ENCODE measurements around the gene CUEDC2. TPM values are rescaled to one million over a fixed set of nuclear protein-coding genes. Genes with fewer than 3 reads are reported as not detected.

CUEDC2 gene
- polyA plus RNA-seq, 1 donor from 2014 or later: 169 TPM

DNA sequence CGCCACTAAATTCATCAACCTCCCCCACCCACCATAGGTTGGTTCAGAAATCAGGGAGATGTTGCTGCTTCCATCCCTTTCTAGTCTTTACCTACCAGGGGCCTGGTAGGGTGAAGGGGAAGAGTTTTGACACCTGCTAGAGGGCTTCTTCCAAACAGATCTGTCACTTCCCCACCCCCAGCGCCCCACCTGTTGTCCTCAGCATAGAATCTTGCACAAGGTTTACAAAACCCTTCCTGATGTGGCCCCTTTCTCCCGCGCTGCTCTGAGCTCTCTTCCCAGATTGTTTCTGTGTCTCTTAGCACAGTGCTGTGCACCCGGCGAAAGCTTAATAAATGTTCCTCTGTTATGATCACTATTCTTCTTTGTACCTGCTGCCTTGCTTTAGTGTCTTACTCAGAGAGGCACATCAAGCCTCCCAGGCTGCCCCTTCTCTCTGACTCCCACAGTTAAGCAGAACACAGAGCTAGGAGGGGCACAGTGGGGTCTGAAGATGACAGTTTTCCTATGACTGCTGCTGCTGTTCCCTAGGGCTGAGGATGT lies 30.2 kb upstream of the CUEDC2 start:
- no peak overlapping the region for H3K4me2 ChIP-seq (ENCODE audit: low read length)
- H3K27me3 ChIP-seq (ENCODE audit: insufficient read depth, low read depth, low read length): no peaks in the 10 kb centered on the region
- no peak overlapping the region for H2AFZ ChIP-seq (ENCODE audit: low read depth, low read length)
- no peaks in the 10 kb centered on the region for H3F3A ChIP-seq (ENCODE audit: insufficient read depth, low read length, poor library complexity, severe bottlenecking)
- peak overlapping the region; percentile 75 for H3K4me3 ChIP-seq (ENCODE audit: low read length)
- no peaks in the 10 kb centered on the region for H3K9me2 ChIP-seq (ENCODE audit: insufficient read depth, low read length)
- H3K9me3 ChIP-seq (ENCODE audit: low read length): no peaks in the 10 kb centered on the region
- no peaks in the 10 kb centered on the region for H4K20me1 ChIP-seq (ENCODE audit: insufficient read depth)
- no peak overlapping the region for H3K27ac ChIP-seq (ENCODE audit: low read length)
- no peak overlapping the region for H3K9ac ChIP-seq (ENCODE audit: low read length)
- TF ChIP-seq MXI1 (conservative IDR thresholded peaks at IDR 0.05; ENCODE audit: poor library complexity, severe bottlenecking) (no peak), POLR2AphosphoS5 (IDR thresholded peaks at IDR 0.05) (no peak), EP300 (conservative IDR thresholded peaks at IDR 0.05; ENCODE audit: poor library complexity, severe bottlenecking) (no peak), RAD21 (conservative IDR thresholded peaks at IDR 0.05) (no peak), TAF1 (IDR thresholded peaks at IDR 0.05; ENCODE audit: low read depth) (no peak), SMC3 (conservative IDR thresholded peaks at IDR 0.05; ENCODE audit: poor library complexity) (no peak), EZH2 (IDR thresholded peaks at IDR 0.05; ENCODE audit: borderline replicate concordance, insufficient read depth, low read length, poor library complexity, severe bottlenecking) (no peak)
- TF ChIP-seq, protein P1, sequence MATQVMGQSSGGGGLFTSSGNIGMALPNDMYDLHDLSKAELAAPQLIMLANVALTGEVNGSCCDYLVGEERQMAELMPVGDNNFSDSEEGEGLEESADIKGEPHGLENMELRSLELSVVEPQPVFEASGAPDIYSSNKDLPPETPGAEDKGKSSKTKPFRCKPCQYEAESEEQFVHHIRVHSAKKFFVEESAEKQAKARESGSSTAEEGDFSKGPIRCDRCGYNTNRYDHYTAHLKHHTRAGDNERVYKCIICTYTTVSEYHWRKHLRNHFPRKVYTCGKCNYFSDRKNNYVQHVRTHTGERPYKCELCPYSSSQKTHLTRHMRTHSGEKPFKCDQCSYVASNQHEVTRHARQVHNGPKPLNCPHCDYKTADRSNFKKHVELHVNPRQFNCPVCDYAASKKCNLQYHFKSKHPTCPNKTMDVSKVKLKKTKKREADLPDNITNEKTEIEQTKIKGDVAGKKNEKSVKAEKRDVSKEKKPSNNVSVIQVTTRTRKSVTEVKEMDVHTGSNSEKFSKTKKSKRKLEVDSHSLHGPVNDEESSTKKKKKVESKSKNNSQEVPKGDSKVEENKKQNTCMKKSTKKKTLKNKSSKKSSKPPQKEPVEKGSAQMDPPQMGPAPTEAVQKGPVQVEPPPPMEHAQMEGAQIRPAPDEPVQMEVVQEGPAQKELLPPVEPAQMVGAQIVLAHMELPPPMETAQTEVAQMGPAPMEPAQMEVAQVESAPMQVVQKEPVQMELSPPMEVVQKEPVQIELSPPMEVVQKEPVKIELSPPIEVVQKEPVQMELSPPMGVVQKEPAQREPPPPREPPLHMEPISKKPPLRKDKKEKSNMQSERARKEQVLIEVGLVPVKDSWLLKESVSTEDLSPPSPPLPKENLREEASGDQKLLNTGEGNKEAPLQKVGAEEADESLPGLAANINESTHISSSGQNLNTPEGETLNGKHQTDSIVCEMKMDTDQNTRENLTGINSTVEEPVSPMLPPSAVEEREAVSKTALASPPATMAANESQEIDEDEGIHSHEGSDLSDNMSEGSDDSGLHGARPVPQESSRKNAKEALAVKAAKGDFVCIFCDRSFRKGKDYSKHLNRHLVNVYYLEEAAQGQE (IDR thresholded peaks at IDR 0.05; ENCODE audit: borderline replicate concordance): no peak
- TF ChIP-seq, protein P2, sequence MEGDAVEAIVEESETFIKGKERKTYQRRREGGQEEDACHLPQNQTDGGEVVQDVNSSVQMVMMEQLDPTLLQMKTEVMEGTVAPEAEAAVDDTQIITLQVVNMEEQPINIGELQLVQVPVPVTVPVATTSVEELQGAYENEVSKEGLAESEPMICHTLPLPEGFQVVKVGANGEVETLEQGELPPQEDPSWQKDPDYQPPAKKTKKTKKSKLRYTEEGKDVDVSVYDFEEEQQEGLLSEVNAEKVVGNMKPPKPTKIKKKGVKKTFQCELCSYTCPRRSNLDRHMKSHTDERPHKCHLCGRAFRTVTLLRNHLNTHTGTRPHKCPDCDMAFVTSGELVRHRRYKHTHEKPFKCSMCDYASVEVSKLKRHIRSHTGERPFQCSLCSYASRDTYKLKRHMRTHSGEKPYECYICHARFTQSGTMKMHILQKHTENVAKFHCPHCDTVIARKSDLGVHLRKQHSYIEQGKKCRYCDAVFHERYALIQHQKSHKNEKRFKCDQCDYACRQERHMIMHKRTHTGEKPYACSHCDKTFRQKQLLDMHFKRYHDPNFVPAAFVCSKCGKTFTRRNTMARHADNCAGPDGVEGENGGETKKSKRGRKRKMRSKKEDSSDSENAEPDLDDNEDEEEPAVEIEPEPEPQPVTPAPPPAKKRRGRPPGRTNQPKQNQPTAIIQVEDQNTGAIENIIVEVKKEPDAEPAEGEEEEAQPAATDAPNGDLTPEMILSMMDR (IDR thresholded peaks at IDR 0.05; ENCODE audit: poor library complexity, severe bottlenecking): no peak
- H3K36me3 ChIP-seq (ENCODE audit: insufficient read depth, low read length): no peaks in the 10 kb centered on the region
- H3K79me2 ChIP-seq (replicated peaks; ENCODE audit: insufficient read depth, low read length): no peaks in the 10 kb centered on the region

DNA sequence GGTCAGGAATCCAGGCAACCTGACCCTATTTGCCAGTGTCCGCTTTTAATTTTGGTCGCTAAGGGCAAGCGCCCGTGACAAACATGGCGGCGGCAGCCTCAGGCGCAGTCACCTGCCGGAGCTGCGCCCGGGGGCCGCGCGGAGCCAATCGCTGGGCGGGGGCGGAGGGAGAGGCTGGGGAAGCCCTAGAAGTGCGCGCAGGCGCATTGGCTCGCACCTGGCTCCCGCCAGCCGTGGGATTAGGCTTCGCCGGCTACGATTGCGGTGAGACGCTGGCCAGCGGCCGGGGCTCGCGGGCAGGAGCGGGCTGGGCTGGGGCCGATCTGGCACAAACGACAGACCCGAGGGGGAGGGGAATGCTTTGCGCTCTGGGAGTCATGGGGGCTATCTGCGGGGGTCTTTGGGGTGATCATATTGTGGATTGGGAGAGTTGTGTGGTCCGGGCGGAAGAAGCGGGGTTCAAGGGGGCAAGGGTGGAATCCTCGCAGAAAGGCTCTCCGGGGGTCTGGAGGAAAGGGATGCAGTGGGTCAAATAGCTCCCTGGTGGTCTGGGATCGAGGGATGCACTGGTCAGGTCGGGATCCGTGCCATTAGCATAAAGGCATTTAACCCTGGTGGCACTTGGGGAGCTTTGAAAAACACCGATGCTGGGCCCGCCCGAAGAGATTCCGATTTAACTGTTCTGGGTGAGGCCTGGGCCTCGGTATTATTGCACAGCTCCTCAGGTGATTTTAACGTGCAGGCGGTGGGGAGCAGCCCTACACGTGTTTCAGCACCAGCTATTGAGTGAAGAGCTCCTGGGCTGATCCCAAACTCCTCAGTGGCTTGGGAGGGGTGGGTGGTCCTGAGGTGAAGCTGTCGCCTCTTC lies 29.0 kb upstream of the CUEDC2 start:
- peak overlapping the region; percentile 80 for H3K27ac ChIP-seq (ENCODE audit: low read length)
- H4K20me1 ChIP-seq (ENCODE audit: insufficient read depth): no peaks in the 10 kb centered on the region
- H3F3A ChIP-seq (ENCODE audit: insufficient read depth, low read length, poor library complexity, severe bottlenecking): no peaks in the 10 kb centered on the region
- peak overlapping the region; percentile 75 for H3K4me3 ChIP-seq (ENCODE audit: low read length)
- H3K79me2 ChIP-seq (replicated peaks; ENCODE audit: insufficient read depth, low read length): no peaks in the 10 kb centered on the region
- no peaks in the 10 kb centered on the region for H3K27me3 ChIP-seq (ENCODE audit: insufficient read depth, low read depth, low read length)
- peak overlapping the region; percentile 99 for H2AFZ ChIP-seq (ENCODE audit: low read depth, low read length)
- H3K9me2 ChIP-seq (ENCODE audit: insufficient read depth, low read length): no peaks in the 10 kb centered on the region
- peak overlapping the region; percentile 69 for H3K4me2 ChIP-seq (ENCODE audit: low read length)
- TF ChIP-seq TAF1 (IDR thresholded peaks at IDR 0.05; ENCODE audit: low read depth) (peak; percentile 29), MXI1 (conservative IDR thresholded peaks at IDR 0.05; ENCODE audit: poor library complexity, severe bottlenecking) (peak; percentile 59), EP300 (conservative IDR thresholded peaks at IDR 0.05; ENCODE audit: poor library complexity, severe bottlenecking) (no peak), RAD21 (conservative IDR thresholded peaks at IDR 0.05) (no peak), POLR2AphosphoS5 (IDR thresholded peaks at IDR 0.05) (peak; percentile 61)
- TF ChIP-seq, protein P1 (IDR thresholded peaks at IDR 0.05; ENCODE audit: borderline replicate concordance): peak; percentile 19
- TF ChIP-seq, protein P2 (IDR thresholded peaks at IDR 0.05; ENCODE audit: poor library complexity, severe bottlenecking): no peak
- H3K9ac ChIP-seq (ENCODE audit: low read length): peak overlapping the region; percentile 72
- H3K9me3 ChIP-seq (ENCODE audit: low read length): no peaks in the 10 kb centered on the region
- no peaks in the 10 kb centered on the region for H3K36me3 ChIP-seq (ENCODE audit: insufficient read depth, low read length)

Data from neural cell (in vitro differentiated cells).